Activated T-helper 17 cell treated with anti-CD3 and anti-CD28 coated beads, Interleukin-2, amount 50 U/mL, for 72 hours (primary cell): ENCODE measurements around the gene CCN5. TPM values are rescaled to one million over a fixed set of nuclear protein-coding genes. Genes with fewer than 3 reads are reported as not detected.
"Not testable (repeated sequence)": the region's sequence is repeated elsewhere in the genome, so short reads cannot be mapped to it uniquely, and the experiment has no call there.

Source experiments
- ATAC-seq: fragments of 150-1000 bp; cut with Tn5 transposase; replicated peaks from 2 replicates; pipeline ENCODE4 v1.10.0; 2021; ENCODE audit warnings: mild to moderate bottlenecking, moderate library complexity
- H3K27ac Mint-ChIP-seq: one replicate; pipeline ENCODE4 v1.8.0; 2022; ENCODE audit warnings: mixed read lengths
- H3K27me3 Mint-ChIP-seq: one replicate; pipeline ENCODE4 v1.8.0; 2022; ENCODE audit warnings: mixed read lengths
- H3K36me3 Mint-ChIP-seq: one replicate; pipeline ENCODE4 v1.8.0; 2022; ENCODE audit warnings: low read depth, mild to moderate bottlenecking, mixed read lengths
- H3K4me1 Mint-ChIP-seq: one replicate; pipeline ENCODE4 v1.8.0; 2022; ENCODE audit warnings: mixed read lengths
- H3K4me3 Mint-ChIP-seq: one replicate; pipeline ENCODE4 v1.8.0; 2022; ENCODE audit warnings: mild to moderate bottlenecking, mixed read lengths
- H3K9me3 Mint-ChIP-seq: one replicate; pipeline ENCODE4 v1.8.0; 2022; ENCODE audit warnings: mixed read lengths
- total RNA-seq, 2 donors: library from RNA; stranded (reverse); gene quantifications; one replicate each; pipeline ENCODE4 v1.2.3, GENCODE V29; 2022

CCN5 gene
- total RNA-seq, 2 donors from 2014 or later = not detected

- H3K36me3 Mint-ChIP-seq, H3K4me1 Mint-ChIP-seq, H3K4me3 Mint-ChIP-seq, ATAC-seq, H3K27ac Mint-ChIP-seq, H3K9me3 Mint-ChIP-seq: not testable (repeated sequence)
- H3K27me3 Mint-ChIP-seq = peaks cover 25% of the 10 kb centered on the region
These were observed 48.6 kb downstream of the CCN5 start for GRCh38 chr20:44763798-44764197.

- H3K27ac Mint-ChIP-seq = no peak overlapping the region
- H3K27me3 Mint-ChIP-seq = peaks cover 25% of the 10 kb centered on the region
- H3K4me1 Mint-ChIP-seq = no peaks in the 10 kb centered on the region
- ATAC-seq = no peak
- no peak overlapping the region for H3K4me3 Mint-ChIP-seq
- H3K9me3 Mint-ChIP-seq = no peaks in the 10 kb centered on the region
- H3K36me3 Mint-ChIP-seq = no peaks in the 10 kb centered on the region
These were observed 49.9 kb downstream of the CCN5 start for GRCh38 chr20:44765091-44765490.

- Mint-ChIP-seq H3K4me3 (no peak overlapping the region), H3K27ac (no peak overlapping the region), H3K27me3 (peaks cover 25% of the 10 kb centered on the region), H3K9me3 (no peaks in the 10 kb centered on the region), H3K36me3 (no peaks in the 10 kb centered on the region), H3K4me1 (no peaks in the 10 kb centered on the region)
- ATAC-seq = no peak
These were observed 50.7 kb downstream of the CCN5 start for GRCh38 chr20:44765701-44766347.

- H3K27me3 Mint-ChIP-seq = peaks cover 32% of the 10 kb centered on the region
- H3K4me3 Mint-ChIP-seq = no peak overlapping the region
- H3K27ac Mint-ChIP-seq = no peak overlapping the region
- H3K4me1 Mint-ChIP-seq = no peaks in the 10 kb centered on the region
- ATAC-seq = no peak
- no peaks in the 10 kb centered on the region for H3K9me3 Mint-ChIP-seq
- H3K36me3 Mint-ChIP-seq = no peaks in the 10 kb centered on the region
These were observed 53.1 kb downstream of the CCN5 start for GRCh38 chr20:44768256-44768655.

GRCh38 chr20:44768854-44769480 lies 53.8 kb downstream of the CCN5 start:
- H3K9me3 Mint-ChIP-seq = no peaks in the 10 kb centered on the region
- H3K27me3 Mint-ChIP-seq = peaks cover 29% of the 10 kb centered on the region
- H3K4me1 Mint-ChIP-seq = no peaks in the 10 kb centered on the region
- H3K27ac Mint-ChIP-seq = no peak overlapping the region
- no peaks in the 10 kb centered on the region for H3K36me3 Mint-ChIP-seq
- H3K4me3 Mint-ChIP-seq = no peak overlapping the region
- no peak for ATAC-seq

- peaks cover 24% of the 10 kb centered on the region for H3K27me3 Mint-ChIP-seq
- no peak for ATAC-seq
- H3K4me3 Mint-ChIP-seq = no peak overlapping the region
- H3K27ac Mint-ChIP-seq = no peak overlapping the region
- no peaks in the 10 kb centered on the region for H3K4me1 Mint-ChIP-seq
- H3K9me3 Mint-ChIP-seq = no peaks in the 10 kb centered on the region
- H3K36me3 Mint-ChIP-seq = no peaks in the 10 kb centered on the region
These were observed 54.3 kb downstream of the CCN5 start for GRCh38 chr20:44769481-44769863.

GRCh38 chr20:44770484-44771171 lies 55.5 kb downstream of the CCN5 start:
- ATAC-seq = no peak
- Mint-ChIP-seq H3K4me1 (no peaks in the 10 kb centered on the region), H3K27ac (no peak overlapping the region), H3K4me3 (no peak overlapping the region), H3K27me3 (peaks cover 21% of the 10 kb centered on the region), H3K9me3 (no peaks in the 10 kb centered on the region), H3K36me3 (no peaks in the 10 kb centered on the region)

GRCh38 chr20:44771172-44771535 lies 56.0 kb downstream of the CCN5 start:
- Mint-ChIP-seq H3K4me1 (no peaks in the 10 kb centered on the region), H3K27ac (no peak overlapping the region), H3K27me3 (peaks cover 18% of the 10 kb centered on the region), H3K36me3 (no peaks in the 10 kb centered on the region), H3K9me3 (no peaks in the 10 kb centered on the region), H3K4me3 (no peak overlapping the region)
- ATAC-seq = no peak

GRCh38 chr20:44772636-44773035 lies 57.5 kb downstream of the CCN5 start:
- H3K36me3 Mint-ChIP-seq = no peaks in the 10 kb centered on the region
- H3K27me3 Mint-ChIP-seq = peaks cover 17% of the 10 kb centered on the region
- no peaks in the 10 kb centered on the region for H3K4me1 Mint-ChIP-seq
- no peak for ATAC-seq
- H3K27ac Mint-ChIP-seq = no peak overlapping the region
- no peaks in the 10 kb centered on the region for H3K9me3 Mint-ChIP-seq
- no peak overlapping the region for H3K4me3 Mint-ChIP-seq

GRCh38 chr20:44773070-44773829 lies 58.1 kb downstream of the CCN5 start:
- ATAC-seq = no peak
- Mint-ChIP-seq H3K27me3 (peaks cover 17% of the 10 kb centered on the region), H3K4me1 (no peaks in the 10 kb centered on the region), H3K4me3 (no peak overlapping the region), H3K9me3 (no peaks in the 10 kb centered on the region), H3K27ac (no peak overlapping the region), H3K36me3 (no peaks in the 10 kb centered on the region)

GRCh38 chr20:44776980-44777379 lies 61.8 kb downstream of the CCN5 start:
- no peak overlapping the region for H3K4me3 Mint-ChIP-seq
- H3K36me3 Mint-ChIP-seq = no peaks in the 10 kb centered on the region
- peaks cover 12% of the 10 kb centered on the region for H3K27me3 Mint-ChIP-seq
- H3K9me3 Mint-ChIP-seq = peaks cover 4% of the 10 kb centered on the region
- no peaks in the 10 kb centered on the region for H3K4me1 Mint-ChIP-seq
- ATAC-seq = no peak
- no peak overlapping the region for H3K27ac Mint-ChIP-seq

Other genes with a start within 250 kb of the CCN5 start
- gene TTPAL, start 239.5 kb upstream of the CCN5 start, total RNA-seq = 10 to 100 TPM; 15.5 to 23.0 TPM
- 10 to 100 TPM; 68.7 to 86.8 TPM for gene SERINC3, start 193.3 kb upstream of the CCN5 start, total RNA-seq
- gene PKIG, start 132.8 kb upstream of the CCN5 start, total RNA-seq = 10 to 100 TPM in 1 of 2 donors, 1 to 10 TPM in 1; 4.4 to 11.9 TPM
- gene ADA, start 63.7 kb upstream of the CCN5 start, total RNA-seq = 10 to 100 TPM; 30.4 to 32.5 TPM
- gene KCNK15, start 30.5 kb downstream of the CCN5 start, total RNA-seq = under 1 TPM; 0.09 to 0.11 TPM
- under 1 TPM in 1 of 2 donors, not detected in 1; 0.13 TPM for gene RIMS4, start 95.2 kb downstream of the CCN5 start, total RNA-seq
- 100 to 1,000 TPM; 130 to 236 TPM for gene YWHAB, start 170.3 kb downstream of the CCN5 start, total RNA-seq
- 10 to 100 TPM; 49.3 to 85.9 TPM for gene PABPC1L, start 194.7 kb downstream of the CCN5 start, total RNA-seq
- 10 to 100 TPM; 40.1 to 44.8 TPM for gene TOMM34, start 245.0 kb downstream of the CCN5 start, total RNA-seq